K562 (cell line): ENCODE results near the gene PSMA7. TPM values are rescaled to one million over a fixed set of nuclear protein-coding genes. Genes with fewer than 3 reads are reported as not detected.

Experiments
- CREB1 ChIP-seq, 2 experiments: sonication (generic) in 1 of 2; formaldehyde crosslinking in 1 of 2; IDR thresholded peaks; 2 replicates each; pipeline versions ENCODE4 v1.6.1 to v1.8.0; 2012 to 2022; ENCODE audit warnings: inconsistent platforms in 1 of 2, mild to moderate bottlenecking in 1 of 2, missing genetic modification reagents in 1 of 2, moderate library complexity in 1 of 2
- E2F4 ChIP-seq: sonication (generic); formaldehyde crosslinking; IDR thresholded peaks from 2 replicates; pipeline ENCODE4 v1.8.0; 2022; ENCODE audit warnings: mild to moderate bottlenecking, low read depth, missing genetic modification reagents
- EP400 ChIP-seq: fragments of 450-650 bp; IDR thresholded peaks from 2 replicates; pipeline ENCODE4 v1.6.1; 2017; ENCODE audit warnings: antibody characterized with exemption, mild to moderate bottlenecking, moderate library complexity
- FOXJ3 ChIP-seq: sonication (generic); formaldehyde crosslinking; IDR thresholded peaks from 2 replicates; pipeline ENCODE4 v1.4.0; 2020; ENCODE audit warnings: mild to moderate bottlenecking, missing genetic modification reagents
- HDAC8 ChIP-seq: fragments of 450-650 bp; IDR thresholded peaks from 2 replicates; pipeline ENCODE4 v1.6.1; 2016; ENCODE audit warnings: mild to moderate bottlenecking, missing genetic modification characterization, moderate library complexity, missing compliant biosample characterization
- MTA1 ChIP-seq: fragments of 450-650 bp; IDR thresholded peaks from 2 replicates; pipeline ENCODE4 v1.6.1; 2017; ENCODE audit warnings: borderline replicate concordance
- NR2F6 ChIP-seq: fragments of 450-650 bp; formaldehyde crosslinking; IDR thresholded peaks from 2 replicates; pipeline ENCODE4 v1.4.0; 2020; ENCODE audit warnings: mild to moderate bottlenecking
- OTX1 ChIP-seq: fragments of 450-650 bp; formaldehyde crosslinking; IDR thresholded peaks from 2 replicates; pipeline ENCODE4 v1.4.0; 2022; ENCODE audit warnings: mild to moderate bottlenecking
- RBBP5 ChIP-seq: fragments of 200-600 bp; sonication (generic); IDR thresholded peaks from 2 replicates; pipeline ENCODE4 v1.6.1; 2012; ENCODE audit warnings: borderline replicate concordance, mild to moderate bottlenecking, low read length, control low read depth, inconsistent platforms; ENCODE audit not compliant: insufficient read depth, poor library complexity, severe bottlenecking
- SIN3A ChIP-seq, 2 experiments: fragments of 150-350 bp in 1 of 2; IDR thresholded peaks; 2 replicates each; pipeline ENCODE4 v1.6.1; 2011 to 2016; ENCODE audit warnings: borderline replicate concordance in 2 of 2, low read depth in 2 of 2, low read length in 2 of 2, mild to moderate bottlenecking in 2 of 2, moderate library complexity in 2 of 2; ENCODE audit not compliant: control insufficient read depth in 1 of 2
- SMAD2 ChIP-seq: fragments of 150-350 bp; IDR thresholded peaks from 2 replicates; pipeline ENCODE4 v1.6.1; 2014; ENCODE audit warnings: low read depth, mild to moderate bottlenecking, low read length
- TEAD1 ChIP-seq, 2 experiments: fragments of 450-650 bp in 1 of 2; sonication (generic) in 1 of 2; formaldehyde crosslinking; IDR thresholded peaks; 2 replicates each; pipeline versions ENCODE4 v1.4.0 to v1.8.0; 2020 to 2022; ENCODE audit warnings: mild to moderate bottlenecking in 2 of 2, missing genetic modification reagents in 1 of 2
- TOE1 ChIP-seq, 2 experiments: fragments of 450-650 bp in 1 of 2; sonication (generic) in 1 of 2; formaldehyde crosslinking in 1 of 2; IDR thresholded peaks; 2 replicates each; pipeline versions ENCODE4 v1.7.1 to v1.8.0; 2016 to 2022; ENCODE audit warnings: borderline replicate concordance in 2 of 2, mild to moderate bottlenecking in 2 of 2, antibody characterized with exemption in 1 of 2, inconsistent platforms in 1 of 2, low read depth in 1 of 2, missing genetic modification reagents in 1 of 2, moderate library complexity in 1 of 2
- UBTF ChIP-seq, 2 experiments: IDR thresholded peaks; 2 replicates each; pipeline ENCODE4 v1.6.1; 2012; ENCODE audit warnings: improper control_type of control experiment in 2 of 2, low read depth in 2 of 2, low read length in 2 of 2, borderline replicate concordance in 1 of 2
- YY1 ChIP-seq, 3 experiments: IDR thresholded peaks; 2 replicates each; pipeline ENCODE4 v1.6.1; 2011; ENCODE audit warnings: low read length in 2 of 3, mild to moderate bottlenecking in 2 of 3, moderate library complexity in 2 of 3, borderline replicate concordance in 1 of 3, control low read depth in 1 of 3, low read depth in 1 of 3; ENCODE audit not compliant: insufficient read depth in 3 of 3, insufficient replicate concordance in 2 of 3, control insufficient read depth in 1 of 3, insufficient read length in 1 of 3; ENCODE audit errors: extremely low read depth in 1 of 3
- ZBTB34 ChIP-seq: fragments of 250-450 bp; sonication (Bioruptor Pico); IDR thresholded peaks from 2 replicates; pipeline ENCODE4 v1.8.0; 2021; ENCODE audit warnings: mild to moderate bottlenecking, moderate library complexity
- ZNF384 ChIP-seq: IDR thresholded peaks from 2 replicates; pipeline ENCODE4 v1.6.1; 2012; ENCODE audit warnings: low read depth, low read length, improper control_type of control experiment
- ZNF780A ChIP-seq: fragments of 250-450 bp; sonication (Bioruptor Pico); IDR thresholded peaks from 2 replicates; pipeline ENCODE4 v1.5.0; 2021; ENCODE audit warnings: mild to moderate bottlenecking
- polyA plus RNA-seq, 8 experiments: library from polyadenylated mRNA; depleted of rRNA in 4 of 8; stranded (reverse) in 5 of 8; unstranded in 3 of 8; fragments of >200 nt; fragmentation: Nextera tagmentation in 2 of 8; fragmentation: Illumina TruSeq in 1 of 8; extraction: Ambion mirVana in 2 of 8; extraction: Trizol in 1 of 8; gene quantifications; 2 replicates each; pipeline versions ENCODE4 v1.2.1 to v1.2.3, GENCODE V29; 2011 to 2014; ENCODE audit warnings: inconsistent platforms in 1 of 8, missing spikeins in 1 of 8
- total RNA-seq, 7 experiments: library from RNA; depleted of rRNA in 6 of 7; stranded (reverse); fragments of >200 nt in 6 of 7; fragmentation: Illumina TruSeq in 2 of 7; extraction: Trizol in 2 of 7; gene quantifications; 2 replicates each; pipeline versions ENCODE4 v1.2.1 to v1.2.3, GENCODE V29; 2011 to 2021; ENCODE audit warnings: low replicate concordance in 1 of 7

Gene PSMA7
- total and polyA plus RNA-seq, 9 of the 15 experiments (the other 6 are each of a cell fraction or from before 2014, with no cell fraction given), result 257 to 510 (median 393) TPM

GRCh38 chr20:62182469-62183425, 39.6 kb upstream of the PSMA7 start, which contains the start of gene MTG2 (continued):
- TF ChIP-seq YY1 (IDR thresholded peaks at IDR 0.05; ENCODE audit: borderline replicate concordance in 1 of 3, control insufficient read depth in 1 of 3, extremely low read depth in 1 of 3, insufficient read depth in 3 of 3, insufficient read length in 1 of 3, insufficient replicate concordance in 2 of 3, low read depth in 1 of 3, low read length in 2 of 3), result peak in 2 of 3 experiments; percentile 72 to 74
- no peak for TF ChIP-seq ZNF384
- TF ChIP-seq TOE1 (IDR thresholded peaks at IDR 0.05; ENCODE audit: borderline replicate concordance), result 0 out of 2 replicates have a peak, but pooled peaks have one; percentile 34
- peak; percentile 81; the same call in 1 of the 2 replicates for TF ChIP-seq TOE1 (CRISPR knock-in tag; IDR thresholded peaks at IDR 0.05; ENCODE audit: borderline replicate concordance, low read depth)
- TF ChIP-seq SIN3A (IDR thresholded peaks at IDR 0.05; ENCODE audit: borderline replicate concordance in 2 of 2, control insufficient read depth in 1 of 2, low read depth in 2 of 2, low read length in 2 of 2), result peak; percentile 76 to 80; a peak in 2 of 4 replicates
- no peak for TF ChIP-seq SMAD2
- TF ChIP-seq CREB1 (IDR thresholded peaks at IDR 0.05), result peak; percentile 95
- TF ChIP-seq CREB1 (CRISPR knock-in tag; IDR thresholded peaks at IDR 0.05), result peak; percentile 97
- TF ChIP-seq EP400, result peak; percentile 91
- 0 out of 2 replicates have a peak, but pooled peaks have one; percentile 27 for TF ChIP-seq OTX1 (CRISPR knock-in tag)
- no peak for TF ChIP-seq FOXJ3 (CRISPR knock-in tag)
- TF ChIP-seq NR2F6, result no peak
- peak; percentile 98 for TF ChIP-seq MTA1
- TF ChIP-seq ZBTB34 (CRISPR knock-in tag), result no peak
- TF ChIP-seq UBTF (IDR thresholded peaks at IDR 0.05; ENCODE audit: borderline replicate concordance in 1 of 2, low read depth in 2 of 2, low read length in 2 of 2), result peak; percentile 88 to 96; a peak in 3 of 4 replicates
- no peak for TF ChIP-seq HDAC8 (tag)
- peak; percentile 97 for TF ChIP-seq RBBP5
- TF ChIP-seq ZNF780A (CRISPR knock-in tag), result no peak
- TF ChIP-seq TEAD1 (CRISPR knock-in tag; IDR thresholded peaks at IDR 0.05), result peak in 1 of 2 experiments; percentile 50; a peak in 1 of 4 replicates
- TF ChIP-seq E2F4, result 0 out of 2 replicates have a peak, but pooled peaks have one; percentile 23
